Neutrophil (primary cell): ENCODE results near the gene KIF13A.
"Not testable (repeated sequence)": the region's sequence is repeated elsewhere in the genome, so short reads cannot be mapped to it uniquely, and the experiment has no call there.

Experiments
- H3K27ac ChIP-seq: fragments of 200-600 bp; sonication (generic); 2 replicates; pipeline ENCODE4 v1.5.1; 2016; ENCODE audit warnings: mild to moderate bottlenecking, moderate library complexity
- H3K27me3 ChIP-seq: fragments of 200-600 bp; sonication (generic); 2 replicates; pipeline ENCODE4 v1.6.0; 2016; ENCODE audit warnings: mild to moderate bottlenecking
- H3K36me3 ChIP-seq: fragments of 200-600 bp; sonication (generic); 2 replicates; pipeline ENCODE4 v1.5.1; 2017
- H3K4me1 ChIP-seq, 2 experiments: fragments of 200-600 bp in 1 of 2; sonication (generic) in 1 of 2; 1 replicate in 1 of 2; 2 replicates in 1 of 2; pipeline versions ENCODE4 v1.5.1 to v1.6.1; 2013 to 2016; ENCODE audit warnings: low read depth in 1 of 2, low read length in 1 of 2, mild to moderate bottlenecking in 1 of 2, moderate library complexity in 1 of 2; ENCODE audit not compliant: control insufficient read depth in 1 of 2, insufficient read depth in 1 of 2
- H3K4me3 ChIP-seq, 2 experiments: fragments of 200-600 bp in 1 of 2; sonication (generic) in 1 of 2; 1 replicate in 1 of 2; 2 replicates in 1 of 2; pipeline ENCODE4 v1.5.1; 2013 to 2016; ENCODE audit warnings: low read depth in 1 of 2, low read length in 1 of 2, mild to moderate bottlenecking in 1 of 2, moderate library complexity in 1 of 2
- H3K9me3 ChIP-seq: fragments of 200-600 bp; sonication (generic); 2 replicates; pipeline ENCODE4 v1.5.1; 2016
- CTCF ChIP-seq: fragments of 200-600 bp; sonication (generic); IDR thresholded peaks from 2 replicates; pipeline ENCODE4 v1.5.1; 2016; ENCODE audit warnings: antibody characterized with exemption

KIF13A gene

GRCh38 chr6:17737704-17738252 is 249.7 kb downstream of the KIF13A start:
- no peak overlapping the region for H3K27ac ChIP-seq
- no peaks in the 10 kb centered on the region for H3K36me3 ChIP-seq
- TF ChIP-seq CTCF, result no peak

GRCh38 chr6:17735311-17735710 is 252.1 kb downstream of the KIF13A start:
- not testable (repeated sequence) for H3K36me3 ChIP-seq, H3K4me3 ChIP-seq, H3K27me3 ChIP-seq, H3K27ac ChIP-seq, H3K9me3 ChIP-seq, H3K4me1 ChIP-seq

More at GRCh38 chr6:17737704-17738252, 249.7 kb downstream of the KIF13A start:
- H3K4me3 ChIP-seq, result no peak overlapping the region
- no peaks in the 10 kb centered on the region for H3K27me3 ChIP-seq
- H3K4me1 ChIP-seq, result no peaks in the 10 kb centered on the region
- H3K9me3 ChIP-seq, result peaks cover 7% of the 10 kb centered on the region

GRCh38 chr6:17730078-17730704 is 257.2 kb downstream of the KIF13A start:
- no peak overlapping the region for H3K27ac ChIP-seq
- H3K36me3 ChIP-seq, result no peaks in the 10 kb centered on the region
- no peaks in the 10 kb centered on the region for H3K27me3 ChIP-seq
- no peak for TF ChIP-seq CTCF
- H3K4me3 ChIP-seq, result no peak overlapping the region
- no peaks in the 10 kb centered on the region for H3K9me3 ChIP-seq
- no peaks in the 10 kb centered on the region for H3K4me1 ChIP-seq

- no peak for TF ChIP-seq CTCF
- H3K27ac ChIP-seq, result no peak overlapping the region
- H3K4me1 ChIP-seq, result no peaks in the 10 kb centered on the region
- H3K27me3 ChIP-seq, result no peaks in the 10 kb centered on the region
- H3K9me3 ChIP-seq, result no peaks in the 10 kb centered on the region
- no peaks in the 10 kb centered on the region for H3K36me3 ChIP-seq
- H3K4me3 ChIP-seq, result no peak overlapping the region
These were observed 258.0 kb downstream of the KIF13A start for GRCh38 chr6:17729223-17730077.

GRCh38 chr6:17728551-17729222 is 258.7 kb downstream of the KIF13A start:
- no peaks in the 10 kb centered on the region for H3K27me3 ChIP-seq
- no peak for TF ChIP-seq CTCF
- H3K4me3 ChIP-seq, result no peak overlapping the region
- no peaks in the 10 kb centered on the region for H3K9me3 ChIP-seq
- H3K4me1 ChIP-seq, result no peaks in the 10 kb centered on the region
- H3K27ac ChIP-seq, result no peak overlapping the region
- no peaks in the 10 kb centered on the region for H3K36me3 ChIP-seq
